UCSD-AML1 (cell line): ENCODE data around the gene RNF220.

Source experiments
- DNase-seq: peaks from one replicate; lab custom pipeline; 2025; ENCODE audit not compliant: unreplicated experiment; lab: John Stamatoyannopoulos, UW

Gene RNF220

DNA sequence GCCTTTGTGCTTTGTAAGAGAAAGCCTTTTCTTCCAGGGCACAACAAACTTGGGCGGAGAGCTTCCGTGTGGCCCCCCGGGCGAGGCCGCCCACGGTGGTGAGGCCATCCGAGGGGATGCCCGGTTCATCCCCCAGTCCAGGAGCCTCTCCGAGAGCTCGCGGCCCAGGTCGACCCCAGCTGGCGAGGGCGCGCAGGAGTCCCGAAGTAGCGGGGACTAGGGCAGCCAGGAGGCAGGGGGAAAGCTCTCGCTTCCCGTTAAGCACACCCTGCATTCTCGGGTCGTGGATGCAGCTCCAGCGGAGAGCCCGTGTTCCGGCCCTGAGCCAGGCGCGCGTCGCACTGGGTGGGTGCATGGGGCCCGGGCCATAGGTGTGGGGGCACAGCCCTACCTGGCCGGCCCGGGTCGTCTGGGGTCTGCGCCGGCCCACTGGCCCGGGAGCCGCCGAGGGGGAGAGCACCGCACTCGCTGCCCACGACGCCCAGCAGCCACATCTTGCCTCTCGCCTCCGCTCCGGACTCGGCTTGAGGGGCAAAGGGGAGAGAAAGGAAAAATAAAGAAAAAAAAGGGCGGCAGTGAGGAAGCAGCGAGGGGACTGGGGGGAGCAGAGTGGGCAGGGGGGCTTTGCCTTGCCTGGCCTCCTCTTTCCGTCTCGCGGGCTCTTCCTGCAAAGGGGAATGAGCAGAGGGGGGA is 1.8 kb downstream of the RNF220 start:
- no peak for DNase-seq

DNA sequence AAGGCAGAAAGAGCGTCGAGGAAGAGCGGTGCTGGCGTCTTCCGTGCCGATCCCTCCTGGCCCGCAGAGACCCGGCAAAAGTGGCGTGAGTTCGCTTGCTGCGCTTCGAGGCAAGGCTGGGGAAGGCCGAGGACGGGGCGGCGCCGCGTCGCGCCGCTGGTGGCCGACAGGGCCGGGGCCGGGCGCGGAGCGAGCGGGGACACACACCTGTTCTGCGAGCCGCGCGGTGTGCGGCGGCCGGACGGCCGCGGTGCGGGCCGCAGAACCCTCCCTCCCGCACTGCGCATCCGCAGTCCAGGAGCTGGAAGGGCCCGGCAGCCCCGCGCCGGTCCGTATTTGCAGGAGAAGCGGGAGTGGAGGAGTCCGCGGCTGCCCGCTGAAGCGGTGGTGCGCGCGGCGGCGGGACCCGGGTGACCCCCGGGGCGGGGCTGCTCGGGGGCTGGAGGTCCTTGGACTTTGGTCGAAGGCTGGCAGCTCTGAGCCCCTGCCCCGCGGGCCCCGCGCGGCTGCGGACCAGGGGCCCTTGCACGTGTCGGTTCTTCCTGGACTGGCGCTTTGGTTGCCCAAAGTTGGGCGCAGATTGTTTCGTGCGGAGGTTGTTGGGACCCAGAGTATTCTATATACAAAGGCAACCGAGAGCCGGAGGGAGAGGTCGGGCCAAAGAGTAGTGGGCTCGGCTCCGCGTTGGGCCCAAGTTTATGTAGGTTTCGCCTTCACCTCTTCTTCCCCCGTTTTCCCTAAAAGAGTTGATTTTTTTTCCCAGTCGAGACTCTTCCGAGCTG is 2.6 kb downstream of the RNF220 start:
- DNase-seq, result no peak

- DNase-seq, result no peak
Measured at GRCh38 chr1:44408212-44408582, 3.1 kb downstream of the RNF220 start.

DNA sequence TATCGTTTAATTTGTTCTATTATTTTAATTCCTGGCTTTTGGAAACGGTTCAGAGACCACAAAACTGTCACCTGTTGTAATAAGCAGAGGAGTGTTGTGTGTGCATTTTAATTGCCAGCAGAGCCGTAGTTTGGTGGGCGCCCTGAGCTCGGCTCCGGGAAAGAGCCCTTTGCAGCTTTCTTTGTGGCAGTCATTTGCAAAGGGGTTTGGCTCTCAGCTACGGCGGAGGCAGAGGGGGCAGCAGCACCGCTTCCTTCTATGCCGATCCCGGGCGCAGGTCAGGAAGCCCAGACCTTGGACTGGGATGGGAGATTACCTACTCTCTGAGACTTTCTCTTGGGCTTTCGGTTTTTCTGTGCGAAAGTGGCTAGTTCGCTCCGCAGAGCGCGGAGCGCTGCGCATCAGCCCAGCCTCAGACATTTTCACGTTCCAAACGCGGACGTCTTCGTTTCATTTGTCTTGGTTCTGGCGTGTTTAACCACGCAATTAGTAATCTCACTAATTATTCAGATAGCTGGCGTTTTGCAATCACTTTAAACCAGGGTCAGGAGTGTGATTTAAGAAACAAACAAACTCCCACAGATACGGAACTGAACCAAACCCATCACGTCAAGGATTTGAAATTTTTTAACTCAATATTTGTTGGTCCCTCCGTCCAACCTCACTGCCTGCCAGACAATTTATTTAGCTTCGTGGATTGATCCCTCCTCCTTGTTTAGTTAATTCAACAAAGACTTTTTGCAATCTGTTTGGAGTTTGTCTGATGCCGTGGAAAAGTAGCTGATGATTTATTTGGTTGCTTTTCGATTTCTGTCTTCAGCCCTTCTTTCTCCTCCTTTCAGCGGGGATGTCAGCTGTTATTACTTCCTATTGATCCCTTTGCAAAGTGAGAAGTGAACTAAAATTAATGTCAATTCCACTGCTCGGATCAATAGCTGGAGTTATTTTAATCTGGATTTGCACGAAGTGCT is 3.9 kb downstream of the RNF220 start:
- peak; percentile 59 for DNase-seq

DNA sequence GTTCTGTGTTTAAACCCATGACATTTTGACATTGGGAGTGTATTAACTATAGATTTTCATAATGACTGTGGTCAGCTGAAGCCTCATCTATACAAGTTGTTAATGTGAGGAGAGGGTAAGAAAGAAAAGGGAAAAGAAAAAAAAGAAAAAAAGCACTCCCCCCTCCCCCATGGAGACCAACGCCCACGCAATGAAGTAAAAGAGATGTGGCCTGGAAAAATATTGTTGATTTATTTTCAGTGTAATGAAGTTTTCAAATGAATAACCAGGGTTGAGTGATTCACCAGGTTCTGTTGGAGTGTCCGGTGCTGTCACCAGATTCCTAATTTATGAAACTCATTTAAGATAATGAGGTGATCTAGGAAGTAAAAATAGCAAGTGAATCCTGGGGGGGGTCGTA is 4.7 kb downstream of the RNF220 start:
- DNase-seq, result no peak

DNA sequence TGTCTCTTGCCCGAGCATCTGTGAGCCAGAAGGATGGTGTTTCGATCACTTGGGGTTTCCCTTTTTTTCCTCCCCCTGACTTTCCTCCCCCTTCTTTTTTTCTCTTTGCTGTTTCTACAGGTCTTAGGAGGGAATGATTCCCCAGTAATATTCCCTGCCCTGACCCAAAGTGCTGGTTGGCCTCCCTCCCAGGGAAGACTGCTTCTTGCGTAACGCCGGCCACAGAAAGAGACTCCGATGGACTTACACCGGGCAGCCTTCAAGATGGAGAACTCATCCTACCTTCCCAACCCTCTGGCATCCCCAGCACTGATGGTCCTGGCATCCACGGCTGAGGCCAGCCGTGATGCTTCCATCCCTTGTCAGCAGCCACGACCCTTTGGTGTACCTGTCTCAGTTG is 6.8 kb downstream of the RNF220 start:
- no peak for DNase-seq

DNA sequence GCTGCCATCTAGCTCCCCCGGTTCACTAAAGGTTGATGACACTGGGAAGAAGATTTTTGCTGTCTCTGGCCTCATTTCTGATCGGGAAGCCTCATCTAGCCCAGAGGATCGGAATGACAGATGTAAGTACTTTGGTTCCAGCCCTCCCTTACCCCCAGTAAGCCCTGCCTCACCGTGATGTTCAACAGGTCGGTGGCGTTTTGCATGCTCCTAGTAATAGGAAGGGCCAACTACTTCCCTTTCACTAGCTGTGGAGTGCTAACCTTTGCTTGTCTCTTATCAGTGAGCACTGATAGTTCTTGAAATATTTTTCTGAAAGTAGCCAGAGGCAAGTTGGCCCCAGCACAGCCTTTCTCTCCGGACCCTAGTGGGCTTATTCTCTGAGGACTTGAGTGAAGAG is 7.5 kb downstream of the RNF220 start:
- no peak for DNase-seq

- no peak for DNase-seq
Measured at GRCh38 chr1:44413740-44414139, 8.7 kb downstream of the RNF220 start.

DNA sequence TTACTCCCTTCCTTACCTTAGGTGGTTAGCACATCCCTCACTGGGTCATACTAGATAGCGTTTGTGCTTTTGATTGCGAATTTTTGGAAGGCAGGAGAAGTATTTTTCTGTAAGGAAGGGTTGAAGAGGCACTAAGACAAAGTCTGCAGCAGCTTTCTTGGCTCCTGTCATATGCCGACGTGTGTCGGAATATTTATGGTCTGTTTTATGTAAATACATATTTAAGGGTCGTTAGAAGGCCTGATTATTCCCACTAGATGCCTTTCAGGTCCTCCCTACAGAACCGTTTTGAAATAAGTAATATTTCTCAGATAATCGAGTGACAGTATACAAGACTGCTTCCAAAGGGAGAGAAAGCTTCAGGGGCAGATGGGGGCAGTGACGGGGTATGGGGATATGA is 10.0 kb downstream of the RNF220 start:
- DNase-seq, result no peak

DNA sequence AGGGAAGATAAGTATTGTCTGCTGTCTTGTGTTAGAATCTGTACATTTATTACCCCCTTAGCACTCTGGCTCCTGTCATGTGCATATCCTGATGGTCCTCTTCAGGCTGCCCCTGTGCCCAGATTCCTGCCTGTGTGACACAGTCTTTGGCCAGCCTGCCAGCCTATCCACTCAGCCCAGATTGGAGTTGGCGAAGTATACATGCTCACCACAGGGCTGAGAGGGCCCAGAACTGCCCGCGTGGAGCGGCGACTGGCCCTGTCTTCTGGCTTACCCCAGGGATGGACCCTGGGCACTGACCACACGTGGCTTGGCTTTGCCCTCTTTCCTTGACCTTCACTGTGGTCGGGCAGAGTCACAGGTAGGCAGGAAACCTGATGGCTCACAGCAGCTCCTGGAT is 11.4 kb downstream of the RNF220 start:
- DNase-seq, result no peak

GRCh38 chr1:44417351-44418021 is 12.4 kb downstream of the RNF220 start:
- peak; percentile 85 for DNase-seq

GRCh38 chr1:44418022-44418673 is 13.1 kb downstream of the RNF220 start:
- peak; percentile 65 for DNase-seq

GRCh38 chr1:44419901-44420300 is 14.8 kb downstream of the RNF220 start:
- DNase-seq, result no peak

DNA sequence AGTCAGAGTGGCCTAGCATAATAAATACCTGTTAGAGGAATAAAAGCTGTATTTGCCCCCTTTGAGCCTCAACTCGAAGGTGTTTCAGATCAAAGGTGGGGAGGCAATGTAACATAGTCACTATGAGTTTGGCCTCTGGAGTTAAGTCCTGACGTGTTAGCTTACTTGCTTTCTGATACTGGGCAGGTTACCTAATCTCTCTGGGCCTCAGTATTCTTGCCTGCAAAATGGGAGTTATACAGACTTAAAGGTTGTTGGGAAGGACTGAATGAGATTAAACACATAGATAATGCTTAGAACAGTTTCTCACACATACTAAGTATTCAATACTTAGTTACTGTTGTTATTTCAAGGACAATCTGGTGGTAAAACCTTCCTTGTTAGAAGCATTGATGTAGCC is 15.5 kb downstream of the RNF220 start:
- DNase-seq, result no peak

GRCh38 chr1:44421446-44421884 is 16.4 kb downstream of the RNF220 start:
- DNase-seq, result peak; percentile 41

- peak; percentile 65 for DNase-seq
Measured at GRCh38 chr1:44422161-44422560, 17.1 kb downstream of the RNF220 start.

DNA sequence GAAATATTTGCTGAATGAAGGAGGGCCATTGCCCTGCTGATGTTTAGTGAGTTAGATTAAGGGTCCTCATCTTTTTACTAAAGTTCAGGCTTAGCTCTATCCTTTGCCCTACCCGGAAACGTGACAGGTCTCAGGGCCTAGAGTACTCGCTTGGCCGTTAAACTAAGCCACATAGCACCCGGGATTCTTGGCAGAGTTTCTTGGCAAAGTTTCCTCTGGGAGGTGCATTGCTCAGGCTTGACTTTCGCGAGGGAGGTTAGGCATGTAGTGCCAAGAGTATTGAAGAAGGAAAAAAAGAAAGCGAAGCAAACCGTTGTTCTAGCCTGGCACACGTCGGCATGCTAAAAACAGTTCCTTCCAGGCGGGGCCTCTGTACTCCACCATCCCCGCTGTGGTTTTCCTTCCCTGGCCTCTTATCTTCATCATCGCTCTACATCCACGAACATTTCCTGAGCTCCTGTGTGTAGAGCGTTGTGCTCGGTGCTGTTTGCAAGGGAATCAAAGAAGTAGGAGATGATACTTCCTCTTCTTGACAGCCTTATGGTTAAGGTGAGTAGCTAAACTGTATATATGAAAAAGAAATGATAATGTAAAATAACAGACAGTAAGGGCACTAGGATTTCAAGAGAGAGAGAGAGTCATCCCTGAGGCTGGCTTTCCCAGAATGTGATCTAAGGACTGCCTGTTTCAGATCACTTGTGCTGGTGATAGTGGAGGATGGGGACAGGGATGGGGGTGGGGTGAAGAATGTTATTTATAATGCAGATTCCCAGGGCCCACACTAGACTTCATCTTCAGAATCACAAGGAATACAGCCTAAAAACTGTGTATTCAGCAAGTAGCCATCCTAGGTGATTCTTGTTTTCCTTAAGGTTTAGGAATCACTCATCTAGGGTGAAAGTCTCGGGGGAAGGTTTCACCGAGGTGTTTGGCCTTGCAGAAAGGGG is 18.8 kb downstream of the RNF220 start:
- peak; percentile 74 for DNase-seq

- no peak for DNase-seq
Measured at GRCh38 chr1:44424747-44425146, 19.7 kb downstream of the RNF220 start.

- DNase-seq, result no peak
Measured at GRCh38 chr1:44425341-44426082, 20.5 kb downstream of the RNF220 start.
